ENCODE data around the gene KIR3DL3.
"Not testable (repeated sequence)": the region's sequence is repeated elsewhere in the genome, so short reads cannot be mapped to it uniquely, and the experiment has no call there.

KIR3DL3 gene

DNA sequence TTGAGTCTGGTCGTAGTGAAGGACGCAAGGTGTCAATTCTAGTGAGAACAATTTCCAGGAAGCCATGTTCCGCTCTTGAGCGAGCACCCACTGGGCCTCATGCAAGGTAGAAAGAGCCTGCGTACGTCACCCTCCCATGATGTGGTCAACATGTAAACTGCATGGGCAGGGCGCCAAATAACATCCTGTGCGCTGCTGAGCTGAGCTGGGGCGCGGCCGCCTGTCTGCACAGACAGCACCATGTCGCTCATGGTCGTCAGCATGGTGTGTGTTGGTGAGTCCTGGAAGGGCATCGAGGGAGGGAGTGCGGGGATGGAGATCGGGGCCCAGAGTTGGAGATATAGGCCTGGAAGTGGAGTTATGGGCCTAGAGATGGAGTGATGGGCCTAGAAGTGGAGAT lies 14.1 kb downstream of the KIR3DL3 start, which contains the start of gene KIR2DL3:
KIR2DL3 (plus strand) TSS at position 208 of the 400 bp plus-strand sequence; CDS start at position 241, 33 bp downstream.
- DNase-seq, result not testable (repeated sequence)

DNA sequence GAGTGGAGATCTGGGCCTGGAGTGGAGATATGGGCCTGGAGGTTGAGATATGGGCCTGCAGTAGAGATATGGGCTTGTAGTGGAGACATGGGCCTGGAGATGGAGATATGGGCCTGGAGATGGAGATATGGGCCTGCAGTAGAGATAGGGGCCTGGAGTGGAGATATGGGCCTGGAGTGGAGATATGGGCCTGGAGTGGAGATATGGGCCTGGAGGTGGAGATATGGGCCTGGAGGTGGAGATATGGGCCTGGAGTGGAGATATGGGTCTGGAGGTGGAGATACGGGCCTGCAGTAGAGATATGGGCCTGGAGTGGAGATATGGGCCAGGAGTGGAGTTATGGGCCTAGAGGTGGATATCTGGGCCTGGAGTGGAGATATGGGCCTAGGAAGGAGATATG lies 14.5 kb downstream of the KIR3DL3 start:
- DNase-seq, result no peak

DNA sequence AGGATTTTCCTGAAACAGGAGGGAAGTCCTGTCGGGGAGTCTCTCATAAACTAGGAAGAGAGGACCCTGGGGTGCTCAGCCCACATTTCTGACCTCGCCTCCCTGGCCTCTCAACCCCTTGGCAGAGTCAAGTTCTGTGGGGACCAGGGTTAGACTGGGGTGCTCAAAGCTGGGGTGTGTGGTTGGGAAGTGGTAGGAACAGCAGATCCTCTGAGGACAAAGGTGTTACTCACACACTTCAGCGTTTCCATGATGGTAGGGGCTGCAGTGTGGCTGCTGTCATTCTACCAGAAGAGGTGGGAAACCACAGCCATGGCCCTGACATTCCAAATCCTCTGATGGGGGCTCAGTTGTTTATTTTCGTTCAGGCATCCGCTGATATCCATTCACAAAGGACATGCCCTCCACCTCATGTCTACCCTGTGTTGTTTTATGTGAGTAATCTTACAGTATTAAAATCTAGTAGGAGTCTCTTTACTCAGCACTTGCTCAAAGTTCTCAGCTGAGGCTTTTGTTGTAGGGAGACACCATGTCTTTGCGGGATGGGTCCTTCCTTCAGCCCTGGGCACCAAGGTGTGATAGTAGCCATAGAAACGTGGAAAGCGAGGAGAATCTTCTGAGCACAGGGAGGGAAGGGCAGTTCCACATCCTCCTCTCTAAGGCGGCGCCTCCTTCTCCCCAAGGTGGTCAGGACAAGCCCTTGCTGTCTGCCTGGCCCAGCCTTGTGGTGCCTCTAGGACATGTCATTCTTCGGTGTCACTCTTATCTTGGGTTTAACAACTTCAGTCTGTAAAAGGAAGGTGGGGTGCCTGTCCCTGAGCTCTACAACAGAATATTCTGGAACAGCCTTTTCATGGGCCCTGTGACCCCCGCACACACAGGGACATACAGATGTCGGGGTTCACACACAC lies 15.6 kb downstream of the KIR3DL3 start:
- DNase-seq, result no peak

DNA sequence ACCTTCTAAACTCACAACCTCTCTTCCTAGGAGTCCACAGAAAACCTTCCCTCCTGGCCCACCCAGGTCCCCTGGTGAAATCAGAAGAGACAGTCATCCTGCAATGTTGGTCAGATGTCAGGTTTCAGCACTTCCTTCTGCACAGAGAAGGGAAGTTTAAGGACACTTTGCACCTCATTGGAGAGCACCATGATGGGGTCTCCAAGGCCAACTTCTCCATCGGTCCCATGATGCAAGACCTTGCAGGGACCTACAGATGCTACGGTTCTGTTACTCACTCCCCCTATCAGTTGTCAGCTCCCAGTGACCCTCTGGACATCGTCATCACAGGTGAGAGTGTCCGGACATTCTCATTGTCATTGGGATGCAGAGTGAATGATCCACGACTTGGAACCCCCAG lies 17.7 kb downstream of the KIR3DL3 start:
- DNase-seq, result not testable (repeated sequence)

DNA sequence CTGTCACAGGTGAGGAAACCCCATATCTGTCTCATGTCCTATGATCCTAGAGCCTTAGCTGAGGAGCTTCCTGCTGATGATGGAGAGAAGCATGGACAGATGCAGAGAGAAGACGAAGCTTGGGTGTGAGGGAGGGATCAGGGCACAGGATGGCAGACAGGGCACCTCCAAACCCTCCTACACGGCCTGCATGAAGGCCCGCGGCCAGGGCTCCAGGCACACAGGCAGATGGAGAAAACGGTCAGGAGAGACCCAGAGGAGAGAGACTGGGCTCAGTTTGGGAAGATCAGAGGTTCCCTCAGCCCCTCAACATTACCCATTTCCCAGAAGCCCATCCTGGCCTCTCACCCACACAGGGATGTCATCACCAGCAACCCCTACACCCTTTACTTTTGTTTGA lies 19.8 kb downstream of the KIR3DL3 start:
- DNase-seq, result not testable (repeated sequence)

DNA sequence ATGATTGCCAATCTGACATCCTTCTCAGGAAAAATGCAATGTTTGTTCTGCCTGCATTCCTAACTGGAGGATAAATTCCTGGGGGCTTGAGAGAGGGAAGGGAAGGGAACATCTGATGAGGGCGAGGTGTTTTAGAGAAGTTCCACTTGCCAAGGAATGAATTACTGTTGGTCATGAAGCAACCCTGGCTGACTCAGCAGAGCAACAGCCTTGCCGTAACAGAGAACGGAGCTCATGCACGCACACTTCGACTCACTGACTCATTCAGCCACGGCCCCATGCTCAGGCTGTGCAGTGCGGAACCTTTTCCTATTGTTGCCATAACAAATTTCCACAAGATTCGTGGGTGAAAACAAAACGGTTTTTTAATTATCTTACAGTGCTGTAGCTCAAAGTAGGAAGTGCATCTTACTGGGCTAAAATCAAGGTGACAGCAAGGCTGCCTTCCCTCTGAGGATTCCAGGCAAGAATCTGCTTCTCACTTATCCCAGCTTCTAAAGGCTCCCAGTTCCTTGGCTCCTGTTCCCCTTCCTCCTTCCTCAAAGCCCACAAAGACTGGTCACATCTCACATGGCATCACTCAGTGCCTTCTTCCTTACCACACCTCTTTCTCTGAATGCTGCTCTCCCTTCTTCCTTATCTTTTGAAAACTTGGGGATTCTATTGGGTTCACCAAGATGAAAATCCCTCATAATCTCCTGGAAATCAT lies 23.5 kb downstream of the KIR3DL3 start:
- DNase-seq, result not testable (repeated sequence)

DNA sequence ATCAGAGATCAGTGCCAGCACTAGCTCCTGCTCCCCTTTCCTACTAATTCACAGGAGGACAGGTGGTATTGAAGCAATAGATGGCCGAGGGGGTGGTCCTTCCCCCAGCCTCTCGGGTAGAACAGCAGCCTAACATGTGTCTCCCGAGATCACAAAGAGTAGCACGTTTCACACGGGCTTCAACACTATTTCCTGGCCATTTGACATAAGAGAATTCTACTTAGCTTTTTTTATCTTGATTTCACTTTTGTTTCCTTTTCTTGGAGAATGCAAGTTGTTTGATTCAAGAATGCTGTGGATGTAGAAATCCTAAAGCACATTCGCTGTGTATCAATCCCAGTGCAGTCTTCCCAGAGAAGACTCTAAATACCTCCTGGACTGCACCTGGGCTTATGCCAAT lies 26.0 kb downstream of the KIR3DL3 start:
- DNase-seq, result not testable (repeated sequence)

DNA sequence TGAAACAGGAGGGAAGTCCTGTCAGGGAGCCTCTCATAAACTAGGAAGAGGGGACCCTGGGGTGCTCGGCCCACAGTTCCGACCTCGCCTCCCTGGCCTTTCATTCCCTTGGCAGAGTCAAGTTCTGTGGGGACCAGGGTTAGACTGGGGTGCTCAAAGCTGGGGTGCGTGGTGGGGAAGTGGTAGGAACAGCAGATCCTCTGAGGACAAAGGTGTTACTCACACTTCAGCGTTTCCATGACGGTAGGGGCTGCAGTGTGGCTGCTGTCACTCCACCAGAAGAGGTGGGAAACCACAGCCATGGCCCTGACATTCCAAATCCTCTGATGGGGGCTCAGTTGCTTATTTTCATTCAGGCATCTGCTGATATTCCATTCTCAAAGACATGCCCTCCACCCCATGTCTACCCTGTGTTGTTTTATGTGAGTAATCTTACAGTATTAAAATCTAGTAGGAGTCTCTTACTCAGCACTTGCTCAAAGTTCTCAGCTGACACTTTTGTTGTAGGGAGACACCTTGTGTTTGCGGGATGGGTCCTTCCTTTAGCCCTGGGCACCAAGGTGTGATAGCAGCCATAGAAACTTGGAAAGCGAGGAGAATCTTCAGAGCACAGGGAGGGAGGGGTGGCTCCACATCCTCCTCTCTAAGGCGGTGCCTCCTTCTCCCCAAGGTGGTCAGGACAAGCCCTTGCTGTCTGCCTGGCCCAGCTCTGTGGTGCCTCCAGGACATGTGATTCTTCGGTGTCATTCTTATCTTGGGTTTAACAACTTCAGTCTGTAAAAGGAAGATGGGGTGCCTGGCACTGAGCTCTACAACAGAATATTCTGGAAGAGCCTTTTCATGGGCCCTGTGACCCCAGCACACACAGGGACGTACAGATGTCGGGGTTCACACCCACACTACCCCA lies 32.2 kb downstream of the KIR3DL3 start:
- DNase-seq, result not testable (repeated sequence)

DNA sequence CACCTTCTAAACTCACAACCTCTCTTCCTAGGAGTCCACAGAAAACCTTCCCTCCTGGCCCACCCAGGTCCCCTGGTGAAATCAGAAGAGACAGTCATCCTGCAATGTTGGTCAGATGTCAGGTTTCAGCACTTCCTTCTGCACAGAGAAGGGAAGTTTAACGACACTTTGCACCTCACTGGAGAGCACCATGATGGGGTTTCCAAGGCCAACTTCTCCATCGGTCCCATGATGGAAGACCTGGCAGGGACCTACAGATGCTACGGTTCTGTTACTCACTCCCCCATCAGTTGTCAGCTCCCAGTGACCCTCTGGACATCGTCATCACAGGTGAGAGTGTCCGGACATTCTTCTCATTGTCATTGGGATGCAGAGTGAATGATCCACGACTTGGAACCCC lies 34.3 kb downstream of the KIR3DL3 start:
- not testable (repeated sequence) for DNase-seq

DNA sequence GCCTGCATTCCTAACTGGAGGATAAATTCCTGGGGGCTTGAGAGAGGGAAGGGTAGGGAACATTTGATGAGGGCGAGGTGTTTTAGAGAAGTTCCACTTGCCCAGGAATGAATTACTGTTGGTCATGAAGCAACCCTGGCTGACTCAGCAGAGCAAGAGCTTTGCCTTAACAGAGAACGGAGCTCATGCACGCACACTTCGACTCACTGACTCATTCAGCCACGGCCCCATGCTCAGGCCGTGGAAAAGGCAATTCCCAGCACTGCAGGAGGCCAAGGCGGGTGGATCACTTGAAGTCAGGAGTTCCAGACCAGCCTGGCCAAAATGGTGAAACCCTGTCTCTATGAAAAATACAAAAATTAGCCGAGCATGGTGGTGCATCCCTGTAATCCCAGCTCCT lies 40.0 kb downstream of the KIR3DL3 start:
- DNase-seq, result not testable (repeated sequence)

DNA sequence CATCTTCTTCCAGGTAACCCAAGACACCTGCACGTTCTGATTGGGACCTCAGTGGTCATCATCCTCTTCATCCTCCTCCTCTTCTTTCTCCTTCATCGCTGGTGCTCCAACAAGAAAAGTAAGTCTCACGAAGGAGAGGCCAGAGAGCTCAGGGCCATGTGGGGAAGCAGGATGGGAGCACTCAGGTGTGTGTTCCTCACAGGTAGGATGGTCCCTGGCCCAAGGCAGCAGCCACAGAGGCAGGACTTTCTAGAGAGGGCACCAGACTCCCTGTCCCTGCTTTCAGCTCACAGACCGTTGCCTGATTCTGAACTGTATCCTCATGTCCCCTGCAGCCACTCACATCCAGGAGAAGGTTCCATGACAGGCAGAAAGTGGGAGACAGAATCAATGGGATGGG lies 42.2 kb downstream of the KIR3DL3 start:
- not testable (repeated sequence) for DNase-seq

DNA sequence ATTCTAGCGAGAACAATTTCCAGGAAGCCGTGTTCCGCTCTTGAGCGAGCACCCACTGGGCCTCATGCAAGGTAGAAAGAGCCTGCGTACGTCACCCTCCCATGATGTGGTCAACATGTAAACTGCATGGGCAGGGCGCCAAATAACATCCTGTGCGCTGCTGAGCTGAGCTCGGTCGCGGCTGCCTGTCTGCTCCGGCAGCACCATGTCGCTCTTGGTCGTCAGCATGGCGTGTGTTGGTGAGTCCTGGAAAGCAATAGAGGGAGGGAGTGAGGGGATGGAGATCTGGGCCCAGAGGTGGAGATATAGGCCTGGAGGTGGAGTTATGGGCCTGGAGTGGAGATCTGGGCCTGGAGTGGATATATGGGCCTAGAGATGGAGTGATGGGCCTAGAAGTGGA lies 45.4 kb downstream of the KIR3DL3 start, which contains the start of gene KIR2DL1:
KIR2DL1 (plus strand) TSS at position 148 of the 400 bp plus-strand sequence; CDS start at position 206, 58 bp downstream.
- DNase-seq, result not testable (repeated sequence)

DNA sequence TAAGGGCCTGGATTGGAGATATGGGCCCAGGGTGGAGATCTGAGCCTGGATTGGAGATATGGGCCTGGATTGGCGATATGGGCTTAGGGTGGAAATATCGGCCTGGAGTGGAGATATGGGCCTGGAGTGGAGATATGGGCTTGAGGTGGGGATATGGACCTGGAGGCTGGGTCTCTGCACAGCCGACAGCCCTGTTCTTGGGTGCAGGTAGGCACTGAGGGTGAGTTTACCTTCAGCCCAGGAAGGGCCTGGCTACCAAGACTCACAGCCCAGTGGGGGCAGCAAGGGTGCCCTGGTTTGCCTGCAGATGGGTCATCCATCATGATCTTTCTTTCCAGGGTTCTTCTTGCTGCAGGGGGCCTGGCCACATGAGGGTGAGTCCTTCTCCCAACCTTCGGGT lies 46.3 kb downstream of the KIR3DL3 start:
- DNase-seq, result not testable (repeated sequence)

DNA sequence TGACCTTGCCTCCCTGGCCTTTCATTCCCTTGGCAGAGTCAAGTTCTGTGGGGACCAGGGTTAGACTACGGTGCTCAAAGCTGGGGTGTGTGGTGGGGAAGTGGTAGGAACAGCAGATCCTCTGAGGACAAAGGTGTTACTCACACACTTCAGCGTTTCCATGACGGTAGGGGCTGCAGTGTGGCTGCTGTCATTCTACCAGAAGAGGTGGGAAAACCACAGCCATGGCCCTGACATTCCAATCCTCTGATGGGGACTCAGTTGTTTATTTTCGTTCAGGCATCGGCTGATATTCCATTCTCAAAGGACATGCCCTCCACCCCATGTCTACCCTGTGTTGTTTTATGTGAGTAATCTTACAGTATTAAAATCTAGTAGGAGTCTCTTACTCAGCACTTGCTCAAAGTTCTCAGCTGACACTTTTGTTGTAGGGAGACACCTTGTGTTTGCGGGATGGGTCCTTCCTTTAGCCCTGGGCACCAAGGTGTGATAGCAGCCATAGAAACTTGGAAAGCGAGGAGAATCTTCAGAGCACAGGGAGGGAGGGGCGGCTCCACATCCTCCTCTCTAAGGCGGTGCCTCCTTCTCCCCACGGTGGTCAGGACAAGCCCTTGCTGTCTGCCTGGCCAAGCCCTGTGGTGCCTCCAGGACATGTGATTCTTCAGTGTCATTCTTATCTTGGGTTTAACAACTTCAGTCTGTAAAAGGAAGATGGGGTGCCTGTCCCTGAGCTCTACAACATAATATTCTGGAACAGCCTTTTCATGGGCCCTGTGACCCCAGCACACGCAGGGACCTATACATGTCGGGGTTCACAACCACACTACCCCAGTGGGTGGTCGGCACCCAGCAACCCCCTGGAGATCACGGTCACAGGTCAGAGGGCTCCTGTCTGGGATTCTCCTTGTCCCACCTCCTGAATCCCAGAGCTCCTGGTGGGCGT lies 47.0 kb downstream of the KIR3DL3 start:
- DNase-seq, result not testable (repeated sequence)

DNA sequence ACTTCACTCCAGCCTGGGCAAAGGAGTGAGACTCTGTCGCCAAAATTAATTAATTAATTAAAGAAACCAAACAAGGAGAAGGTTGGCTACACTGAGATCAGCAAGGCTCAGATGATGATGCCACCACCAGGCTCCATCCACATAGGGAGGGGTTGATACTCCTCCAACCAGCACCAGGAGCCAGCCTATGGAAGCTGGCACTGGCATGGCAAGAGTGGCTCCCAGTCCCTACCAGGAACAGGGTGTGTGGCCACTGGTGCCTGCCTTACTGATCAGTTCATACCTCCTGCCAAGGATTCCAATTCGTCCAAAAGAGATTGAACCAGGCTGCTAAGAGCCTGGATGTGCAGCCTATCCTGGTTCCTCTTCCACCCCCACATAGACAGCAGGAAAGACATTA lies 48.4 kb downstream of the KIR3DL3 start:
- DNase-seq, result not testable (repeated sequence)

DNA sequence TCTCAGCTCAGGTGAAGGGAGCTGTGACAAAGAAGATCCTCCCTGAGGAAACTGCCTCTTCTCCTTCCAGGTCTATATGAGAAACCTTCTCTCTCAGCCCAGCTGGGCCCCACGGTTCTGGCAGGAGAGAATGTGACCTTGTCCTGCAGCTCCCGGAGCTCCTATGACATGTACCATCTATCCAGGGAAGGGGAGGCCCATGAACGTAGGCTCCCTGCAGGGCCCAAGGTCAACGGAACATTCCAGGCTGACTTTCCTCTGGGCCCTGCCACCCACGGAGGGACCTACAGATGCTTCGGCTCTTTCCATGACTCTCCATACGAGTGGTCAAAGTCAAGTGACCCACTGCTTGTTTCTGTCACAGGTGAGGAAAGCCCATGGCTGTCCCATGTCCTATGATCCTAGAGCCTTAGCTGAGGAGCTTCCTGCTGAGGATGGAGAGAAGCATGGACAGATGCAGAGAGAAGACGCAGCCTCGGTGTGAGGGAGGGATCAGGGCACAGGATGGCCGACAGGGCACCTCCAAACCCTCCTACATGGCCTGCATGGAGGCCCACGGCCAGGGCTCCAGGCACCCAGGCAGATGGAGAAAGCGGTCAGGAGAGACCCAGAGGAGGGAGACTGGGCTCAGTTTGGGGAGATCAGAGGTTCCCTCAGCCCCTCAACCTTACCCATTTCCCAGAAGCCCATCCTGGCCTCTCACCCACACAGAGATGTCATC lies 51.0 kb downstream of the KIR3DL3 start:
- DNase-seq, result not testable (repeated sequence)

DNA sequence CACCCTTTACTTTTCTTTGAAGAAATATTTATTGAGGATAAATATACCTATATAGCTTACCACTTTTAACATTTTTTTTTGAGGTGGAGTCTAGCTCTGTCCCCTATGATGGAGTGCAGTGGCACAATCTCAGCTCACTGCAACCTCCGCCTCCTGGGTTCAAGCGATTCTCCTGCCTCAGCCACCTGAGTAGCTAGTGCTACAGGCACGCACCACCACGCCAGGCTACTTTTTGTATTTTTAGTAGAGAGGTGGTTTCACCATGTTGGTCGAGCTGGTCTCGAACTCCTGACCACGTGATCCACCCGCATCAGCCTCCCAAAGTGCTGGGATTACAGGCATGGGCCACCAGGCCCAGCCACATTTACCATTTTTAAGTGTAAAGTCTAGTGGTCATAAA lies 51.6 kb downstream of the KIR3DL3 start:
- not testable (repeated sequence) for DNase-seq

DNA sequence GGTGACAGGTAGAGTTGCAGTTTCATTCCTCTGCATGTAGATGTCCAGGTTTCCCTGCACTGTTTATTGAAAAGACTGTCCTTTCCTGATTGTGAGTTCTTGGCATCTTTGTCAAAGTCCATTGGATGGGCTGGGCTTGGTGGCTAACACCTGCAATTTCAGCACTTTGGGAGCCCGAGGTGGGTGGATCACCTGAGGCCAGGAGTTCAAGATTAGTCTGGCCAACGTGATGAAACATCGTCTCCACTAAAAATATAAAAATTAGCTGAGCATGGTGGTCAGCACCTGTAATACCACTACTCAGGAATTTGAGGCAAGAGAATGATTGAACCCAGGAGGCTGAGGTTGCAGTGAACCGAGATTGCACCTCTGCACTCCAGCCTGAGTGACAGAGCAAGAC lies 53.6 kb downstream of the KIR3DL3 start:
- not testable (repeated sequence) for DNase-seq

DNA sequence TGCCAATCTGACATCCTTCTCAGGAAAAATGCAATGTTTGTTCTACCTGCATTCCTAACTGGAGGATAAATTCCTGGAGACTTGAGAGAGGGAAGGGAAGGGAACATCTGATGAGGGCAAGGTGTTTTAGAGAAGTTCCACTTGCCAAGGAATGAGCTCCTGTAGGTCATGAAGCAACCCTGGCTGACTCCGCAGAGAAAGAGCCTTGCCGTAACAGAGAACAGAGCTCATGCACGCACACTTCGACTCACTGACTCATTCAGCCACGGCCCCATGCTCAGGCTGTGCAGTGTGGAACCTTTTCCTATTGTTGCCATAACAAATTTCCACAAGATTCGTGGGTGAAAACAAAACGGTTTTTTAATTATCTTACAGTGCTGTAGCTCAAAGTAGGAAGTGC lies 54.7 kb downstream of the KIR3DL3 start:
- not testable (repeated sequence) for DNase-seq

DNA sequence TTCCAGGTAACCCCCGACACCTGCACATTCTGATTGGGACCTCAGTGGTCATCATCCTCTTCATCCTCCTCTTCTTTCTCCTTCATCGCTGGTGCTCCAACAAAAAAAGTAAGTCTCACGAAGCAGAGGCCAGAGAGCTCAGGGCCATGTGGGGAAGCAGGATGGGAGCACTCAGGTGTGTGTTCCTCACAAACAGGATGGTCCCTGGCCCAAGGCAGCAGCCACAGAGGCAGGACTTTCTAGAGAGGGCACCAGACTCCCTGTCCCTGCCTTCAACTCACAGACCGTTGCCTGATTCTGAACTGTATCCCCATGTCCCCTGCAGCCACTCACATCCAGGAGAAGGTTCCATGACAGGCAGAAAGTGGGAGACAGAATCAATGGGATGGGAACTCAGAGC lies 58.7 kb downstream of the KIR3DL3 start:
- DNase-seq, result not testable (repeated sequence)
